ENCODE results near the gene AUNIP.
A peak's percentile ranks its signal among the peaks of the same experiment; 100 is the strongest.

AUNIP gene

DNA sequence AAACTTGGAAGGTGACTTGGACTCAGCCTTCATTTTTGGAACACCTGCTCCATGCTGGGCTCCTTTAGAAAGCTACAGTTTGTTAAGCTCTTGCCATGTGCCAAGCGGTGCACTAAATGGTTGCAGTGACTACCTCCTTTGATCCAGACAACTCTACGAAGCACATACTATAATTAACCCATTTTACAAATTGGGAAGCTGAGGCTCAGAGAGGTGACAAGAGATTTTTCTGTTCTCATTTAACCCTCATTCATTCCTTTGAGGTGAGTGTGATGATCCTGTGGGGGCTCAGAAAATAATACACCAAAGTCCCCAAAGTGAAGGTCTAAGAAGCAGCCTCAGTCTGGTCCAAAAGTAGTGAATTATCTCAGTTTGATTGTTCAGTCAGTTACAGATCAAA, 17.9 kb upstream of the AUNIP start:
- no peaks in the 10 kb centered on the region for H3K79me2 ChIP-seq (ENCODE audit: insufficient read depth, low read length)
- H3K9ac ChIP-seq (ENCODE audit: low read length), result no peak overlapping the region
- no peak overlapping the region for H3K27ac ChIP-seq (ENCODE audit: low read depth, low read length)
- no peaks in the 10 kb centered on the region for H3K9me2 ChIP-seq (replicated peaks; ENCODE audit: insufficient read depth, low read length)
- H3K4me2 ChIP-seq (ENCODE audit: low read depth, low read length, poor library complexity, severe bottlenecking), result no peak overlapping the region
- no peaks in the 10 kb centered on the region for H4K20me1 ChIP-seq (ENCODE audit: low read depth, low read length)
- no peak overlapping the region for H3K4me3 ChIP-seq (ENCODE audit: insufficient read depth, low read length, poor library complexity, severe bottlenecking)
- no peaks in the 10 kb centered on the region for H3F3A ChIP-seq (ENCODE audit: insufficient read depth)
- H3K27me3 ChIP-seq (ENCODE audit: low read length), result no peaks in the 10 kb centered on the region
- no peak overlapping the region for H2AFZ ChIP-seq (ENCODE audit: low read depth, low read length, severe bottlenecking)
- H3K36me3 ChIP-seq (ENCODE audit: low read length), result no peaks in the 10 kb centered on the region
- H3K9me3 ChIP-seq (ENCODE audit: insufficient read depth, low read length), result no peaks in the 10 kb centered on the region
- TF ChIP-seq, protein P1, sequence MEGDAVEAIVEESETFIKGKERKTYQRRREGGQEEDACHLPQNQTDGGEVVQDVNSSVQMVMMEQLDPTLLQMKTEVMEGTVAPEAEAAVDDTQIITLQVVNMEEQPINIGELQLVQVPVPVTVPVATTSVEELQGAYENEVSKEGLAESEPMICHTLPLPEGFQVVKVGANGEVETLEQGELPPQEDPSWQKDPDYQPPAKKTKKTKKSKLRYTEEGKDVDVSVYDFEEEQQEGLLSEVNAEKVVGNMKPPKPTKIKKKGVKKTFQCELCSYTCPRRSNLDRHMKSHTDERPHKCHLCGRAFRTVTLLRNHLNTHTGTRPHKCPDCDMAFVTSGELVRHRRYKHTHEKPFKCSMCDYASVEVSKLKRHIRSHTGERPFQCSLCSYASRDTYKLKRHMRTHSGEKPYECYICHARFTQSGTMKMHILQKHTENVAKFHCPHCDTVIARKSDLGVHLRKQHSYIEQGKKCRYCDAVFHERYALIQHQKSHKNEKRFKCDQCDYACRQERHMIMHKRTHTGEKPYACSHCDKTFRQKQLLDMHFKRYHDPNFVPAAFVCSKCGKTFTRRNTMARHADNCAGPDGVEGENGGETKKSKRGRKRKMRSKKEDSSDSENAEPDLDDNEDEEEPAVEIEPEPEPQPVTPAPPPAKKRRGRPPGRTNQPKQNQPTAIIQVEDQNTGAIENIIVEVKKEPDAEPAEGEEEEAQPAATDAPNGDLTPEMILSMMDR (IDR thresholded peaks at IDR 0.05; ENCODE audit: insufficient read depth, low read length, poor library complexity, severe bottlenecking), result no peak
- no peak for TF ChIP-seq EZH2phosphoT487 (conservative IDR thresholded peaks at IDR 0.05; ENCODE audit: low read length)

DNA sequence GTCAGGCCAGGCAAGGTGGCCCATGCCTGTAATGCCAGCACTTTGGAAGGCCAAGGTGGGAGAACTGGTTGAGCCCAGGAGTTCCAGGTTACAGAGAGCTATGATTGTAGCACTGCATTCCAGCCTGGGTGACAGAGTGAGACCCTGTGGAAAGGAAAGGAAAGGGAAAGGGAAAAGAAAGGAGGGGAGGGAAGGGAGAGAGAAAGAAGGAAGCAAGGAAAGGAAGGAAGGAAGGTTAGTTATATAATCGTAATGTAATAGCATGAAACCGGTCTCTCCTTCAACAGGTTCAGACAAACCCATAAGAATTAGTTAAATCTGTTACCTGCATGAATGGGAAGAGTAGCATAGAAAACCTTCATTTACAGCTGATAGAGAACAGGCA, 17.4 kb upstream of the AUNIP start:
- Histone ChIP-seq H3K4me2 (ENCODE audit: low read depth, low read length, poor library complexity, severe bottlenecking) (no peak overlapping the region), H3K4me3 (ENCODE audit: insufficient read depth, low read length, poor library complexity, severe bottlenecking) (no peak overlapping the region), H3K9ac (ENCODE audit: low read length) (no peak overlapping the region), H3K79me2 (ENCODE audit: insufficient read depth, low read length) (no peaks in the 10 kb centered on the region), H3F3A (ENCODE audit: insufficient read depth) (no peaks in the 10 kb centered on the region), H3K27ac (ENCODE audit: low read depth, low read length) (no peak overlapping the region), H4K20me1 (ENCODE audit: low read depth, low read length) (no peaks in the 10 kb centered on the region), H3K36me3 (ENCODE audit: low read length) (no peaks in the 10 kb centered on the region), H3K9me2 (replicated peaks; ENCODE audit: insufficient read depth, low read length) (no peaks in the 10 kb centered on the region), H2AFZ (ENCODE audit: low read depth, low read length, severe bottlenecking) (no peak overlapping the region), H3K9me3 (ENCODE audit: insufficient read depth, low read length) (no peaks in the 10 kb centered on the region), H3K27me3 (ENCODE audit: low read length) (no peaks in the 10 kb centered on the region)
- no peak for TF ChIP-seq EZH2phosphoT487 (conservative IDR thresholded peaks at IDR 0.05; ENCODE audit: low read length)
- TF ChIP-seq, protein P1 (IDR thresholded peaks at IDR 0.05; ENCODE audit: insufficient read depth, low read length, poor library complexity, severe bottlenecking), result no peak

DNA sequence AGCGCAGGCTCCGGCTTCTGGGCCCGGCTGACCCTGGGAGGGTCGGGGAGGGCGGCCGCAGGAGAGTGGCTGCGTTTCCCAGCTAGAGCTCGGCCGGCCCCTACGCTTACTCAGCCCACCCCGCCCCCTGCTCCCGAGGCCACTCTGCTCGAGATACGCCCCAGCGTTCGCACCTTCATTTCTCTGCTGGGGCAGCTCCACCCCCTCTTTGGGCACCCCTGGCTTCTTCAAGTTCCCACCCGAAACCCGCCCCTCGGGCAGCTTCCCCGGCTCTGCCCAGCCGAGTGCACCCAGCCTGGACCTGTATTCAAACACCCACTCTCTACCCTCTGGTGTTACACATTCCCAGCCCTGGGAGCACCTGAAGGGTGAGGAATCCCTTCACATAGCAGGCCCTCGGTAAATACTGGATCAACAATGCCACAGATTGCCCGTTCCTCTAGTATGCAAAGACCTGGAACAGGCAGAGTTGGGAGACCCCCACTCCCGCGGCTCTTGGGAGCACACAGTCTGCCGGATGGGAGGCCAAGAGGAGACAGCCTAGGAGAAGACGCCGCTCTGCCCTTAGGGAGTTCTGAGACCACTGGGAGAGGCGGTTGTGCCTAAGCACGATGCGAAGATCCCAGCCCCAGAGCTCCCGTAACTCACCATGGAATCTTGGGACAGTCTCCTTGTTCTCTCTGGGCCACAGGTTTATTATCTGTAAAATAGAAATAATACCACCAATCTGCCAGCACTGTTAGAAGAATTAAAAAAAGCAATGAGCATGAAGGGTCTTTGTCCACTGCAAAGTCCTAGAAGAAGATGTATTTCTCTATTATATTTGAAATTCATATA, 16.8 kb upstream of the AUNIP start:
- no peaks in the 10 kb centered on the region for H4K20me1 ChIP-seq (ENCODE audit: low read depth, low read length)
- peak overlapping the region; percentile 67 for H3K4me2 ChIP-seq (ENCODE audit: low read depth, low read length, poor library complexity, severe bottlenecking)
- H3K36me3 ChIP-seq (ENCODE audit: low read length), result no peaks in the 10 kb centered on the region
- H3F3A ChIP-seq (ENCODE audit: insufficient read depth), result no peaks in the 10 kb centered on the region
- no peaks in the 10 kb centered on the region for H3K27me3 ChIP-seq (ENCODE audit: low read length)
- no peaks in the 10 kb centered on the region for H3K79me2 ChIP-seq (ENCODE audit: insufficient read depth, low read length)
- peak overlapping the region; percentile 55 for H3K4me3 ChIP-seq (ENCODE audit: insufficient read depth, low read length, poor library complexity, severe bottlenecking)
- no peaks in the 10 kb centered on the region for H3K9me3 ChIP-seq (ENCODE audit: insufficient read depth, low read length)
- no peaks in the 10 kb centered on the region for H3K9me2 ChIP-seq (replicated peaks; ENCODE audit: insufficient read depth, low read length)
- H2AFZ ChIP-seq (ENCODE audit: low read depth, low read length, severe bottlenecking), result peak overlapping the region; percentile 71
- no peak overlapping the region for H3K27ac ChIP-seq (ENCODE audit: low read depth, low read length)
- no peak for TF ChIP-seq EZH2phosphoT487 (conservative IDR thresholded peaks at IDR 0.05; ENCODE audit: low read length)
- TF ChIP-seq, protein P1 (IDR thresholded peaks at IDR 0.05; ENCODE audit: insufficient read depth, low read length, poor library complexity, severe bottlenecking), result no peak
- H3K9ac ChIP-seq (ENCODE audit: low read length), result peak overlapping the region; percentile 52
